NCI-H1694 treated with DMSO at 0.1 percent for 48 hours (cell line): ENCODE data around the gene SORCS1.

Source experiments
- DNase-seq: peaks from one replicate; lab custom pipeline; 2025; lab: John Stamatoyannopoulos, UW

The SORCS1 gene

DNA sequence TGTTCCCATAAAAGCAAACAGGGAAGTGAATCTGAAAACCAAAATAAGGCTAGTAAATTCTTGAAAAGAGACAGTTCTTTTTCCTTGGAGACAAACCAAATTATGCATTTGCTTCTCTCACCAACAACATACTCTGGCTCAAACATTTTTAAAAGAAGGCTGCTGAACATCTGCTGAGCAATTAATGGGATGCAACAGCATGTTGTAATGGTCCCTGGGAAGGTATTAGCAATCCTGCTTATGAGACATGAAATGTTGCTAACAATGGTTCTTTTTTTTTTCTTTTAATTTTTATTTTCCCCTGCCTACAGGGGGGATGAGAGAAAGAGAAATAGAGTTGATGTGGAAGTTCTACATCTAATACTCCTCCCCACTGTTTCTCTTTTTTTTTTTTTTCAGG is 572.1 kb downstream of the SORCS1 start:
- no peak for DNase-seq

DNA sequence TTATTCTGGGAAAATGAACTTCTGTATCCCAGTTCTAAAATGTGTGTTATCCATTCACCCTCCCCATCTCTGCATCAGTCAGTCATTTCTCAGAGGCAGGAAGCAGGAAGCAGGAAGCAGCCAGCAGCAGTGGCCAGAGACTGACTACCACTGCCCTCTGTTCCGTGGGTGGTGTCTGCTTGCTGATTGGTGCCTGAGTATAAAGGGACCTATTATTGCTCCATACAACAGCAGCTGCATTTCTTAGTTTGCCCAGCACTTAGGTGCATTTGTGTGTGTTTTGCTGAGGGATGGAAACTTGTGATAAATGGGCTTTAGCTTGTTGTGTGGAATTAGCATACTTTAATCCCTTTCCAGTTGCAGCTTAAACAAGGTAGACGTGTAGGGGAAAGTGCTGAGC is 582.2 kb downstream of the SORCS1 start:
- DNase-seq: no peak

DNA sequence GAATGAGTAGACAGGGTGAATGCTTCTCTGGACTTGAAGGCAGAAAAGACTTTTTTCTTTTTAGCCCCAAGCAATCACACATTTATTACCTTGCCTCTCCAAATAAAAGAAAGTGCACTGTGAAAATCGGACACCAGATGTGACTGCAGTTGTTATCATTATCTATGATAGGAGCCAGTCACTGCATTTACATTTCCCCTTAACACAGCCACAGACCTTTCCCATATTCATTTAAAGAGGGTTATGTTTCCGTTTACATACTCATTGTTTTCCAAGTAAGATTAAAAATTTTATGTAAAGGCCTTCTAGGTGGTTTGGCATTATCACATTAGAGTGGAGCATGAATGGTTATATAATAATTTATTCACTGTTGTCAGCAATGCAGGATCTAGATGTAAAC is 586.8 kb downstream of the SORCS1 start:
- DNase-seq: no peak

DNA sequence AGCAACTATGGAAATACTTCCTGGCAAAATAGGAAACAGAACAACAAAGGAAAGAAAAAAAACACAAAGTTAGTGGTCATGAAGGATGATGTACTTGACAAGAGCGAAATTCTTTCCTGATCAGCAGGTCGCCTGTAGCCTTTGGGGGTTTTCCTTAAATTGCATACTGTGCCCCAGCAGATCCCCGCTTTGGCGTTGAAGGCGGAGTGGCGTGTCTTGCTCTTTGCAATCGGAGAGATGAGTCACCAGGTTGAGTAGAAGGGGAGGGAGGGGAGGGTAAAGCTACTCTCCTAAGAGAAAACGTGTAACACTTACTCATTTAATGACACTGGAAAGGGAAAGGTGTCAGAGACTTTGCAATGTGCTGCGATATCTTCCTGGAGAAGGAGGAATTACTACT is 587.2 kb downstream of the SORCS1 start:
- no peak for DNase-seq

DNA sequence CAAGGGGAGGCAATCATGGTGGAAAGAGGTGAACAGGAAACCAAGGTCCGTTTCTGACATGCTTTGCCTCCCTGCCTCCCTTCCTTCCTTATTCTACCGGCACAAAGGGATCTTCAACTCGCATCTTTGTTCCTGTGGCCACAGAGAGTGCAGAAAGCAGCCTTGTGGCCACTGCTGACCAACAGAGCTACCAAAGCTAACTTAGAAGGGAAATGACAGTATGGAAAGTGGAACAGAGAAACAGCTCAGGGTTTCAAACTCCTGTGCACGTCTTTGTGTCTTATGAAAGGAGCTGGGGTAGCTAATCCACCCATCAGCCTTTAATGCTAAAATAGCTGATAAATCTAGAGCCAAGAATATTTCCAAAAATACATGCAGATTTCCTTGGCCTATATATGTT is 588.0 kb downstream of the SORCS1 start:
- no peak for DNase-seq

DNA sequence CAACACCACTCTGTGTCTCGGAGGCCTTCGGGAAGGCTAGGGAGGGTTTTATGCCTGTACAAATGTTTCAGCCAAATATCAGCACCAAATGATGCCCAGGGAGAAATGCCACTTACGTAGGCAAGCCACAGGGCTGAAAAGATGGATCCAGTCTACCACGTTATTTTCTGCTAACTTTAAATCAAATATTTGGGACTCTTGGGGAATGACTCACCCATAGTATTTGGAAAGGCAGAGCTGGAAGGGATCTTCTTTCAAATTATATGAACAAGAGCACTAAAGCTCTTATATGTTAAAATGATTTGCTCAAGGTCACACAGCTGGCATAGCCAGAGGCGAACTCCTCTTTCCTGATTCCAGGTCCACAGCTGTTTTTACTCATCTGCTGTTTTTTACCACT is 591.4 kb downstream of the SORCS1 start:
- no peak for DNase-seq

DNA sequence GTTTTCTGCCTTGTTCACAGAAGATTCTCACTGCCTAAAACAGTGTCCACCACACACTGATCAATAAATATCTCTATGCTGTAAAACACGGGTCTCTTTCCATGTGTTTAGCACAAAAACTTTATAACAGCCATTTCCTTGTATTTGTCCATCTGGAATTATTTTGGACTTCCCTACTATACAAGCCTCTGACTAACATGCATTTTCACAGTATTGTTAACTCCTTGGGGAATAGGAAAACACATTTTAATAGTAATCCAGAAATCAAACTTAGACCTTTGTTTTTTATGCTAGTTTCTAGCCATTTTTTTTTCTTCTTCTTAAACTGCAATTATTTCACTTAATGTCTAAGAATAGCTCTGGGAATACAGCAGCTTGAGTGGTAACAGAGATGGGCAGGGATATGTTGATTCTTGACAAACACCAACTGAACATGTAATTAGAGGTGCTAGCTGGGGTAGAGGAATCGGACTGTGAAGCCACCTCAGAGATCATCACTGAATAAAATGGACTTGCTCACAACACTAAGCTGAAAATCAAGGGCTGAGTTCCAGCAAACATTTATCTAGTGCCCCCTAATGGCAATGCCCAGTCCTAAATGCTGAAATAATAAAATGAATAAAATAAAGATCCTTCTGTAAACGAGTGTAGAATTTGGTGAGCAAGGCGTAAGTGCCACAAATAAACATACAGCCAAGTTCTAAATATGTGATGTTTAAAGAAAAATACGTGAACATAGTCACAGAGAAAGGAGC is 593.1 kb downstream of the SORCS1 start:
- DNase-seq: no peak

DNA sequence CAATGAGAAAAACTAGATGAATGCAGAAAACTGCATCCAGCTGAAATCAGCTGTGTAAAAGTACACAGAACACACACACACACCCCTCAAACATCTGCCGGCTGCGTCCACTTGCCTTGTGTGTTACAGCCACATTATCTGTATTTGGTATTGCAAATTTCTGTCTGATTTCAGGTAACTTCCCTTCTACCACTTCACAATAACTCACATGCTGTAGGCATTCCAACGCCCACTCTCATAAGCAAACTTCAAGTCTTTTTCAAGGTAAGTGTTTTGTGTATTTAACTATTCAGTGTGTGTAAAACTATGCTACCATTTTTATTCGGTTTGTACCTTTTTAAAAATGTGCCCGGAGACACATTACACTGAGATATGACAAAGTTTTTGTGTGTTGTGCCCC is 594.2 kb downstream of the SORCS1 start:
- DNase-seq: no peak

DNA sequence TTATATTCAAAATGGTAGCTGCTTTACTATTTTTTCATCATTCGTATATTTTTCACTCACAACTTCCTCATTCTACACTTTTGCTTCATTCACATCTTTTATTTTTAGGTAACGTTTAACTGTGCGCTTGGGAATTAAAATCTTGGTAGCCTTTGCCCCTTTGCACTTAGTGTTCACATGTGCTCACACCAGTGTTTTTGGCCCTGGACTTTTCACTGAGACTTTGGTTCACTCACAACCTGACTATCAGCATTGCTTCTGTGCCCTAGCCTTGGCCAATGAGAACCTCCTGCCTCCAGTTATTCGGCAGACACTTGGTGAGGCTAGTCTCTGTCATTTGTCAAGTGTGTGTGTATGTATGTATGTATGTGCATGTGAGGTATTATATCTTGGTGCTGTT is 596.9 kb downstream of the SORCS1 start:
- no peak for DNase-seq

DNA sequence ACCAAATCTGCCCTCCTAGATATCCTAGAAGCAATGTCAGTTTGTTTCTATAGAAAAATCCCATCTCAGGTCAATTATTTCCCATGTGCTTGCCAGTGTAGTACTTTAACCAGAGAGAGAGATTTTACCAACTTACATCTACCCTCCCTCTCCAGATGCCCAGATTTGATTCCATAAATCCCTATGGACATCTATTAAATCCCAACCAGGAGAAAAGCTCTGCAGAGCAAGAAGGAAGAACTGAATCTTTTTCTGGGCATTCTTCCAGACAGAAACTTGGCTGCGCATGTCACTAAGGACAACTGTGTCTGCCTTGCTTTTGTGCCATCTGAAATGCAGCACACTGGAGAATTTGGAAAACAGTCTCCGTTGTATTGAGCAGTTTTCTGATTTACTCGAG is 597.6 kb downstream of the SORCS1 start:
- DNase-seq: no peak

DNA sequence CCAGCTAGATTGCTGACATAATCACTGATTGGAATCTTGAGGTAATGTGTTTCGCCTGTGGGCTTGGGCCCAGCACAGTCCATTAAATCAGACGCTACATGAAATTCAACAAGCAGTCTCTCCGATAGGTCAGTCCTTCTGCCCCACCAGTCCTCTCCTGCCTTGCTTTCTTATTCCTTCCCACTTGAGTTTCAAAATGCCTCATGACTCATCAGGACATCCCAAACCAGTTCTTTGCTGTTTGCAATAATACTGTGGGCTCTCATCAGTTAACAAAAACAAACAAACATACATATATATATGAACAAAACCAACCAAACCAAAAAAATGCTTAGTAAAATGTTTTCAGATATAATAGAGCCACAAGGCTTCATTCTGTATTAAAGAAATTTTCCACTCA is 599.0 kb downstream of the SORCS1 start:
- DNase-seq: no peak

DNA sequence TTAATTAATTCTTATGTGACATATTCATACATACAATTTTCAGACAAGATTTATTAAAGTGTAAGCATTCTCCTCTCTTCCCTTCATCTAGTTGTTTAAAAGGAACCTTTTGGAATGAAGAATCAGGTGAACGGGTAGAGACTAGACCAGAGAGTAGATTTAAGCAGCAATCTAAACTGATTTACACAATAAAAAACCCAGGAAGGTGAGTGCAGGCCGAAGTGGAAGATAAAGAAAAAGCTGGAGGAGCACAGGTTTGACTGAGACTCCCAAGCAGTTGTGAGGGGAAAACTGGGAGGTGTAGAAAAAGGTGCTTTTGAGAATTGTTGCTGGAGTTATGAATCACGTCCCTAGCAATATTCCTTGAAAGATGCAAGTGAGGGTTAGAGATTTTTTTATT is 601.1 kb downstream of the SORCS1 start:
- no peak for DNase-seq

DNA sequence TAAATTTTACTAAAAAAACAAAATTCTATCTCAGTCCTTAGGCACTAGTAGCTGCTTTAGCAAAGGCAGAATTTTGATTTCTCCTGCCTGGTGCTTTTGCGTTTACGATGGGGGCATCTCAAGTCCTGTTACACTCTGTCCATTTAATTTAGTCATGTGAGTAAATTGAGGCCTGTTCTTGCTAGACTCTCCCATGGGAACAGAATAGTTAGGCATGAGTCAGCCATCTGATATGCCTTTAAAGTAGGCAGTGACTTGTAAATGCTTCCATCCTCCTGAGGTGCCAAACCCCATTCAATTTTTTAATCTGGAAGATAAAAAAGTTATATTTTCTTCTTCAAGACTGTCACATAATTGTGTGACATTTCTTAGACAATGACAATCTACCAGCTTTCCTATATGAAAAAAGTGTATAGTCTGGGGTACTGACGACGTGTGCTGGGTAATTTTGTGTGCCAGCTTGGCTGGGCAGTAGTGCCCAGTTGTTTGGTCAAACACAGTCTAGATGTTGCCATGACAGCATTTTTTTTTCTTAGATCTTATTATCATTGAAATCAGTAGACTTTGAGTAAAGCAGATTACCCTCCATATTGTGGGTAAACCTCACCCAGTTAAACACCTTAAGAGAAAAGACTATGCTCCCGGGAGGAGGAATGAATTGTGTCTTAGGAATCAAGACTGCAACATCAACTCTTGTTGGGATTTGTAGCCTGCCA is 603.4 kb downstream of the SORCS1 start:
- no peak for DNase-seq

DNA sequence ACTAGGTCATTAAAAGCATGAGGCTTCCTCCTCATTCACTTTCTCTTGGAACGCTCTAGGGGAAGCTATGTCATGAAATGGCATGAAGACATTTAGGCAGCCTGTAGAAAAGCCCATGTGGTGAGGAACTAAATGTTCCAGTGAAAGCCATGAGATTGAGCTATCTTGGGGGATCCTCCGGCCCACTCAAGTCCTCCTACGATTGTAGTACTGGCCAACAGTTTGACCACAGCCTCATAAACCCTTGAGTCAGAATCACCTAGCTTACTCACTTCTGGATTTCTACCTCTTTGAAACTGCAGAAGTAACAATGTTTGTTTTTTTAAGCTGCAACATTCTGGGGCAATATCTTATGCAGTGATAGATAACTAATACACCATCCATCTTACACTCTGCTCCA is 605.1 kb downstream of the SORCS1 start:
- no peak for DNase-seq

DNA sequence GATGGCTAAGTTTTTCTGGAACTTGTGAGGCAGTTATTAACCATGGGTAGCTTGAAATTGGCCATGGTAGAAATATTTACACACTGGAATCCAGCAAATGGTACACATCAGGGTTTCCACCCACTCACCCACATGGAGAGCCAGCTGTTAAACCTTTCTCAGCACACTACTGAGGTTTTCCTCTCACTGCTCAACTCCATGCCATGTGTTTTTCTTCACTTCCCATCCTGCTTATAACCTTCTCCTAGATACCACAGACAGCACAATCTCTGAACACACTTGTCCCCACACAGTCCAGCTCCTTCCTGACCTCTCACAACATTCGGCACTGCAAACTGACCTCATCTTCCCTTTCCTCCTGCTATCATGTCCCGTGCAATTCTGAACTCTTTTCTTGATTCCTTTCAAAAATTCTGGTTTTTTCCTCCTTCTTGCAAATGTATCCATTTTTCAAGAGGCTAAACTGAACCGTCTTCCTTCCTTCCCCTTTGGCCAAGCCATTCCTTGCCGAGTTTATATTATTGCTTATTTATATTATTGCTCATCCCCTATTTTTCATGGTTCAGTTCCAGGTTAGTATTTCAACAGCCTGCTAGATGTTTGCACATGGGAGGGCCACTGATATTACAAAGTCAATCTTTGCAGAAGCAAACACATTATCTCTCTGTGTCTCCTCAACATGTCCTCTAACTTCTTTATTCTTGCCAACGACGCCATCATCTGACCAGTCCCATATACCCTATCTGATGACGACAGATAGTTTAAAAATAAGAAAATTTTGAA is 606.4 kb downstream of the SORCS1 start:
- DNase-seq: no peak

DNA sequence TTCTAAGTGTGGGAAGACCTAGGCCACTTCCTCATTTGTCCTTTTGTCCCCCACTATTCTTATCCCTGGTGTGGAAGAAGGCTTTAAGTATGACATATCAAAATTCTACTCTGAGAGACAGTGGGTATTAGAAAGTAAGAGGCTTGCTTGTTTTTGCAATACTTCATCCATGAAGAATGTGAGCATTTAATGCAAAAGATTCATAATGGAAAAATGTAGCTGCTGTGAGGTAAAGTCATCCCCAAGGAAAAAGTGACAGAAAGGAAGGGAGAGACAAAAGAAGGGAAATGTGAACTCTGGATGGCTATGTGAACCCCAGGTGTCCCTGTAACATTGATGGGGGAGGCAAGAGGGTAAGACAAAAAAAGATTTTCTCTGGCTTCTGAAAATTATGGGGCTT is 607.5 kb downstream of the SORCS1 start:
- no peak for DNase-seq

DNA sequence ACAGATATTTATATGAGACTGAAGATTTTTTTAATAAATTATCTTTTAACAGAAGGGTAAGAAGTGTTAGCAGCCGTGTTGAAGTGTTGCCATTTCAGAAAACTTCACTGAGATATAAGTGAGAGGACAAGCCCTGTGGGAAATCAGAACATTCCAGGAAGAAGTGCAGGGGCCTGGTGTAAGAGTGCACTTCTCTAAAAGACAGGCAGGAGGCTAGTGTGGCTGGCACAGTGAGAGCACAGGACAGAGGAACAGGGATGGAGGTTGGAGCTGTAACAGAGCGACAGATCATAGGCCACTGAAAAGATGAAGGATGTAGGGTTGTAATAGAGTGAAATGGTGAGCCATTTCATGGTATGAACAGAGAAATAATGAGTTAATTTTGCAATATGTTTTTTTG is 608.9 kb downstream of the SORCS1 start:
- DNase-seq: no peak

DNA sequence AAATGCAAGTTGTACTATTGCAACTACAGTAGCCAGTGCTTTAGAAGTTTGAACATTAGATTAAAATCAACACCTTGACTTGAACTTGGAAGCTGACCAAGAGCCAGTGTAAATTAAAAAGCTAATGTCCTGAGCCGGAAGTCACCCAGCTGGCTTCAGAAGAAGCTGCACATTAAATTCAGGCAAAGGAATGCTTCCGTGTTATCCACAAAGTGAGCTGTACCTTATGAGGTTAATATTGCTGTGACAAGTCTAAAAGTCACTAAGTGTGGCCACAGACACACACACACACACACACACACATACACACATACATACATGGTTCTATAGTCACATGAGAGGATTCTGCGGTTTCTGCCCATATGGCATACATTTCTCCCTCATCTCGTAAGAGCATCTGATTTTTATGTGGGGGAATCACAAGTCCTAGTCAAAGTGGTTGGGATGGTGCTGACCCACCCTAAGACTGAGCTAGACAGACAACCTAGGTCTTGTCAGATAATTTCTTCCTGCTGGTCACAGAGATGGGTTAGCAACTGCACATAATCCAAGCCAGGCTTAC is 612.9 kb downstream of the SORCS1 start:
- no peak for DNase-seq

DNA sequence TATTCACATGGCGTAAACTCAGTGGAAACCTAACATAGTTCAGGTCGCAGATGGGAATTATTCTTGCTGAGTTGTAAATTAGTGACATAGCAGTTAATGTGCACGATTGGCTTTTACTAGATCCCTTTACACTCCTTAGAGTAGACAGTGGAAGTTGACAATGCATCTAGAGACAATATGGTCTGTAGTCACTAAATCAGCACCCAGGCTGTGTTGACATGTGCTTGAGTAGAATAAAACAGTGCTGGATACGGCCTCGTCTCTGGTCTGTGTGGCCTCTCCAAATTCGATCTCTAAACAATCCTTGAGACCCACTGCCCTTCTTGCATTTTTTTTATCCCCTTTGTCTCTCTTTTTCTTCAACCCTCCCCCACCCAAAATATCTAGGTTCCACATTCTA is 615.7 kb downstream of the SORCS1 start:
- no peak for DNase-seq

DNA sequence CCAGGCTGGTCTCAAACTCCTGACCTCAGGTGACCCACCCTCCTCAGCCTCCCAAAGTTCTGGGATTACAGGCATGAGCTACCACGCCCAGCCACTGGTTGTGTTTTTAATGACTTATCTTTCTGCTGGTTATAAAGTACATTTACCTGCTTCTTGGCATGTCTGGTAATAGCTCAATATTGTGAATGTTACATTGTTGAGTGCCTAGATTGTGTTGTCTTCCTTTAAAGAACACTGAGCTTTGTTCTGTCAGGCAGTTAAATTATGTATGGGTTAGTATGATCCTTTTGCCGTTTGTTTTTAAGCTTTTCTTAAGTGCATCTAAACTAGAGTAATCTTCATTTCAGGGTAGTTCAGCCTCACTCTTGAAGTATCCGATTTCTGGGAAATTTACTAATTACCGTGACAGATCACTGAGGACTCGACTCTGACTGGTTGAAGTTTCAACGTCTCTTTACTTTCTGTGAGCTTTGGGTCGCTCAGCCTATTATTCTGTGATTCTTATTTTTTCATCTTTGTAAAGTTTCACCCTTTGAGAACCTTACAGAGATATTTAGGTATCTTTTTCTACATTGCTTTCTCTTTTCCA is 617.4 kb downstream of the SORCS1 start:
- DNase-seq: no peak

DNA sequence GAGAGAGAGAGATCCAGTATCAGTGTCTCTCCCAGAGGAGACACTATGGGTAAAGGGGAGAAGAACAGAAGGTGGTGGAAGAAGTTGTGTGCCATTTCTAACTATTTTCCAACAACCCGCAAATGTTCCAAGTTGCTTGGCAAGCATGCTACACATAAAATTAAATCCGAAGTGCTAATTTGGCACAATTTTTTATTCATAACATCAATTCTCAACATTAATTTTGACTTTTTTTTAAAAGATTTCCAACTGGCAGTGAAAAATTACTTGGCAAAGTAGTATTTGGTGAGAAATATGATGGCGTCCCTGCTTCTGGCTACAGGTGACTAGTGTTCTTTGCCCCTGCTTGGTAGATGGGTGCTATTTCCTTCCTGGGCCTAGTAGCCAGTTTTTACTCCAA is 622.0 kb downstream of the SORCS1 start:
- DNase-seq: no peak

DNA sequence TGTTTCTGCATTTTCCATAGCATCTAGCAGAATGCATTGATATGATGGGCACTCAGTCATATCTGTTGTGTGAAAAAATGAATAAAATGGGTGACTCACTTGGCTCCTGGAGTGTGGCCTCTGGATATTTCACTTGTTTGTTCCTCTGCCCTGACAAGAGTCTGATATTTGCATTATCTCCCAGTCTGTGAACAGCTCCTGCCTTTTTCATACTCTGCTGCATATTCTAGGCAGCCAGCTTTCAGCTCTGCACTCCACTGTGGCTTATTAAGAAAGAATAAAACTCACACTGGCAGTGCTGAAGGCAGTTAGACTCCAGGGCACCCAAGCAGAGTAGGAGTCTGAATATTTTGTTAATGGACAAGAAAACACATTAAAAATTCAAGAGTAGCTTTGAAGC is 623.9 kb downstream of the SORCS1 start:
- no peak for DNase-seq
